T-helper 22 cell (primary cell): ENCODE data around the gene CHAD.
"Not testable (repeated sequence)": the region's sequence is repeated elsewhere in the genome, so short reads cannot be mapped to it uniquely, and the experiment has no call there.

ENCODE experiments used
- DNase-seq: peaks from one replicate; pipeline ENCODE4 v3.0.0-alpha.2; 2020; ENCODE audit warnings: low read depth

Gene CHAD

GRCh38 chr17:50495217-50495823 is 26.6 kb upstream of the CHAD start:
- DNase-seq: no peak

- no peak for DNase-seq
These were observed 25.1 kb upstream of the CHAD start for GRCh38 chr17:50493744-50494143.

- no peak for DNase-seq
These were observed 23.5 kb upstream of the CHAD start for GRCh38 chr17:50492214-50492613.

- DNase-seq: no peak
These were observed 22.8 kb upstream of the CHAD start for GRCh38 chr17:50491505-50491904.

- DNase-seq: no peak
These were observed 20.2 kb upstream of the CHAD start for GRCh38 chr17:50488880-50489279.

- DNase-seq: no peak
These were observed 18.8 kb upstream of the CHAD start for GRCh38 chr17:50487213-50488096.

GRCh38 chr17:50484386-50485155 is 15.9 kb upstream of the CHAD start:
- no peak for DNase-seq

- DNase-seq: no peak
These were observed 14.6 kb upstream of the CHAD start for GRCh38 chr17:50483266-50483665.

GRCh38 chr17:50482516-50482915 is 13.8 kb upstream of the CHAD start:
- DNase-seq: peak; percentile 41

DNA sequence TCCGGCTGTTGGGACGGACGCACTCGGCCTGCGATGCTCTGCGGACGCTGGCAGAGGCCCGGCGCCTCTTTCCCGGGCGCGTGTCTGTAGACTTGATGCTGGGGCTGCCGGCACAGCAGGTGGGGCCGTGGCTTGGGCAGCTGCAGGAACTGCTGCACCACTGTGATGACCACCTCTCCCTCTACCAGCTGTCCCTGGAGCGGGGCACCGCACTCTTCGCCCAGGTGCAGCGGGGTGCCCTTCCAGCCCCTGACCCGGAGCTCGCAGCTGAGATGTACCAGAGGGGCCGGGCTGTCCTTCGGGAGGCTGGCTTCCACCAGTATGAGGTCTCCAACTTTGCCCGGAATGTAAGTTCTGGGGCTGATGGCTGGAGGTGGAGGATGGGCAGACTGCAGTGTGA is 13.4 kb upstream of the CHAD start:
- no peak for DNase-seq

DNA sequence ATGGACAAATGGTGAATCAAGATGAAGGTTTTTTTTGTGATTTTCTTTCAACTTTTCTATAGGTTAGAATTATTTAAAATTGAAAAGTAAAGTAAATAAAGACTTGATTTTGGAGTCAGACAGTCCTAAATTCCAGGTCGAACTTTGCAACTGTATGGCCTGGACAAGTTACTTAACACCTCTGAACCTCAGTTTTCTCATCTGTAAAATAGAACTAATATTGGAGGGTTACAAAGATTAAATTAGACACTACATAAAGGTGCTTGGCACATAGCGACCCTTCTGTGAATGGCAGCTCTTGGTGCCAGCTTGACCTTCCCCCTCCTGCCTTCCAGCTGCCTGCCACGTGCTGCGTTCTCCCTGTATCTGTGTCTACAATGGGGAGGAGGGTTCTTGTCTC is 13.0 kb upstream of the CHAD start:
- no peak for DNase-seq

DNA sequence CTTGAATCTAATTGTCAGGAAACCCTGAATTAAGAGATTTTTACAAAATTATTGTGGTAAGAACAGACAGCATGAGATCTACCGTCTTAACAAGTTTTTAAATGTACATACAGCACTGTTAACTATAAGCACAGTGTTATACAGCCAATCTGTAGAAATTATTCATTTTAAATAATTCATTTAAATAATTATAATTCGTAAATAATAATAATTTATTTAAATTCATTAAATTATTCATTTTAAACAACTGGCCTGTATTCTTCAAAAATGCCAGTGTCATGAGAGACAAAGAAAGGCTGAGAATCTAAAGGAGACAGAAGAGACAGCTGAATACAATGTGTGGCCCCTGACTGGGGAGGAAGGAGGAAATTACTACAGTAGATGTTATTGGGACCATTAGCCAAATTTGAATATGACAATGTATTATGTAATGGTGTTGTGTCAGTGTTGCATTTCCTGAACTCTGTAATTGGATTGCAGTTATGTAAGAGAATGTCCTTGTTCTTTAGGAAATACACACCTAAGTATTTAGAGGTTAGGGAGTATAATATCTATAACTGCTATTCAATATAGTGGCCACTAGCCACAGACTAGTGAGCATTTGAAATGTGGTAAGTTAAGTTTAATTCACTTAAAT is 12.3 kb upstream of the CHAD start:
- no peak for DNase-seq

- DNase-seq: no peak
These were observed 11.6 kb upstream of the CHAD start for GRCh38 chr17:50480142-50480764.

DNA sequence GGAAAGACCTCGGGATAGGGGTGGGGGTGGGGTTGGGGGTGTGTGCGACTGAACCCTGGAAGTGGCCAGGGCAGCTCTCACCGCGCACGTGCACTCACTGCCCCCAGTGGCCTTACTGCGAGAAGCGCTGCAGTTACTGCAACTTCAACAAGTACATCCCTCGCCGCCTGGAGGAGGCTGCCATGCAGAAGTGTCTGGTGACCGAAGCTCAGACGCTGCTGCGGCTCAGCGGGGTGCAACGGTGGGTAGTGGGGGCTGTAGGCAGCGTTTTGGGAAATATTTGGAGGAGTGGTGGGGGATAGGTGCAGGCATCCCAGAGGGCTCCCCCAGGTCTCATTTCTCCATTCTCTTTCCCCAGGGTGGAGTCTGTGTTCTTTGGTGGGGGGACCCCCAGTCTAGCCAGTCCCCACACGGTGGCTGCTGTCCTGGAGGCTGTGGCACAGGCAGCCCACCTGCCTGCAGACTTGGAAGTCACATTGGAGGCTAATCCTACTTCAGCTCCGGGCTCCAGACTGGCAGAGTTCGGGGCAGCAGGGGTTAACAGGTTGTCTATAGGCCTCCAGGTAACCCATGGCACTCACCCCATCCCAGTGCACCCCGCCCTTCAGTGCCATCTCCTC is 11.0 kb upstream of the CHAD start:
- DNase-seq: peak; percentile 42

DNA sequence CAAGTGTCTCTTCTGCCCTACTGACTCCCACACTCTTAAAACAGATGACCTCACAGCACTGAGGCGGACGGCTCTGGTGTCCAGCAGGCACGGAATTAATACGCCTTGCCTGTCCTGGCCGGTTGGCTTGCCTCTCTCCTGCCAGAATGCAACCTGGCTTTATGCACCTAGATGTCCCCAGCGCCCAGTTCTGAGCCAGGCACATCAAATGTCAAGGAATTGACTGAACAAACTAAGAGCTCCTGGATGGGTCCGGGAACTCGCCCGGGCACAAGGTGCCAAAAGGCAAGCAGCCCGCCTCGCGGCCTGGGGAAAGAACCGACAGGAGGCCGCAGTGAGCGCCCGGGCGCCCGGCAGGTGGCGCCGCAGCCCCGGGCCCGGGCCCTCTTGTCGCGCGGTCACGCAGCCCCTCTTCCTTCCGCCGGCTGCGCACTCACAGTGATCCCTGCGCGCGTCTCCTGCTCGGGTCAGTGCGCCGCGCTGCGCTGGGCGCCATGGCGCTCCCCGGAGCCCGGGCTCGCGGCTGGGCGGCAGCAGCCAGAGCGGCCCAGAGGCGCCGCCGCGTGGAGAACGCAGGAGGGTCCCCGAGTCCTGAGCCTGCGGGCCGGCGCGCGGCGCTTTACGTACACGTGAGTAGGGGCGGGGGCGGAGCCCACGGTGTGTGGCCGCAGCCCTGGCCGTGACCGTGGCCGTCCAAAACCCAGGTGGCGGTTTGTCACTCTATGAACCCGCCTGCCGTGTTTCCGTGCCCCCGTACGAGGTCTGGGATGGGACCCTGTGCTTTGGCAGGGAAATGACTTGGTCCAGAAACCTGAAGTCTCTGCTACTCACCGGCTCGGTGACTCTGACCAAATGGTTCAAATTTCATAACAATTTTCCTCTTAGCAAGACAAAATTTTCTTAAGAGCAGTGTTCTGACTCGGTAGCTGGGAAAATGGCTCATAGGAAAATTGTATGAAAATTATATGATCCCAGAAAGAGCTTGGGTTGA is 10.0 kb upstream of the CHAD start, which contains the start of gene RSAD1:
Gene RSAD1 (plus strand): TSS at position 470 of the 991 bp plus-strand sequence. CDS start 25 bp downstream, at position 495.
- DNase-seq: peak; percentile 70

DNA sequence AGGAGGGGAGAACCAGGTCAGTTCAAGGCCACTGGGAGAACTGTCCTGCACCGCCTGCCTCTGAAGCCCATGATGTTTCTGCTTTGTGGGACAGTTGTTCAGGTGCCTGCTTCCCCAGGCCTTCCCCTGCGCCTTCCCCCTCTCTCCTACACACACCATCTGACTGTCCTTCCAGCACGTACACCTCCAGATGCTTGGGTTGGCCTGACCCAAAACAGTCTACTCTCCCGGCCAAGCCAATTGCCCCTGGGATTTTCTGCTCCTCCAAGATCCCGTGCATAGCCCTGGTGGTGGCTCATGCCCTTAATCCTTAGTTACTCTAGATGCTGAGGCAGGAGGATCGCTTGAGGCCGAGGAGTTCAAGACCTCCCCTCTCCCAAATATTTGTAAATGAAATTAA is 9.3 kb upstream of the CHAD start:
- DNase-seq: no peak

GRCh38 chr17:50476545-50477315 is 8.1 kb upstream of the CHAD start:
- DNase-seq: no peak

GRCh38 chr17:50475775-50476544 is 7.3 kb upstream of the CHAD start:
- DNase-seq: not testable (repeated sequence)
